GM23338 (cell line): Measurements from ENCODE around the gene USP20. TPM values are rescaled to one million over a fixed set of nuclear protein-coding genes. Genes with fewer than 3 reads are reported as not detected.

Experiments
- CREB1 ChIP-seq: fragments of 250-450 bp; sonication (Bioruptor Pico); IDR thresholded peaks from 2 replicates; pipeline ENCODE4 v1.5.0; 2020; ENCODE audit warnings: low read depth, mild to moderate bottlenecking, moderate library complexity
- CTCF ChIP-seq, 2 experiments: fragments of 200-600 bp in 1 of 2; sonication (generic) in 1 of 2; conservative IDR thresholded peaks; 2 replicates each; pipeline versions ENCODE4 v1.5.1 to v1.6.1; 2016 to 2017; ENCODE audit warnings: antibody characterized with exemption in 2 of 2, low read depth in 2 of 2, mild to moderate bottlenecking in 2 of 2, moderate library complexity in 1 of 2
- ETS1 ChIP-seq: IDR thresholded peaks from 2 replicates; pipeline ENCODE4 v1.6.1; 2016; ENCODE audit warnings: antibody characterized with exemption
- JUNB ChIP-seq: IDR thresholded peaks from one replicate; pipeline ENCODE4 v1.6.1; 2016; ENCODE audit warnings: antibody characterized with exemption; ENCODE audit not compliant: unreplicated experiment
- NANOG ChIP-seq: IDR thresholded peaks from 2 replicates; pipeline ENCODE4 v1.6.1; 2016; ENCODE audit warnings: antibody characterized with exemption, borderline replicate concordance
- POLR2AphosphoS5 ChIP-seq: IDR thresholded peaks from 2 replicates; pipeline ENCODE4 v1.6.1; 2016; ENCODE audit warnings: antibody characterized with exemption, low read depth
- STAT1 ChIP-seq: IDR thresholded peaks from one replicate; pipeline ENCODE4 v1.6.1; 2016; ENCODE audit warnings: antibody characterized with exemption; ENCODE audit not compliant: unreplicated experiment
- ZNF114 ChIP-seq: fragments of 250-450 bp; sonication (Bioruptor Pico); IDR thresholded peaks from 2 replicates; pipeline ENCODE4 v1.5.0; 2020; ENCODE audit warnings: mild to moderate bottlenecking, moderate library complexity
- ZNF331 ChIP-seq: fragments of 250-450 bp; sonication (Bioruptor Pico); IDR thresholded peaks from 2 replicates; pipeline ENCODE4 v1.5.0; 2020; ENCODE audit warnings: low read depth, mild to moderate bottlenecking, moderate library complexity
- polyA plus RNA-seq: library from polyadenylated mRNA; unstranded; fragments of >200 nt; fragmentation: Nextera tagmentation; extraction: Ambion mirVana; gene quantifications from 2 replicates; pipeline ENCODE4 v1.2.1, GENCODE V29; 2016
- total RNA-seq: library from RNA; depleted of rRNA; stranded (reverse); fragments of >200 nt; shearing (Covaris generic); gene quantifications from 2 replicates; pipeline ENCODE4 v1.2.3, GENCODE V29; 2014
- TF ChIP-seq, protein P1 (sequence below): fragments of 250-450 bp; sonication (Bioruptor Pico); IDR thresholded peaks from 2 replicates; pipeline ENCODE4 v1.5.0; 2020; ENCODE audit warnings: mild to moderate bottlenecking, moderate library complexity

Gene USP20
- total and polyA plus RNA-seq, 2 experiments from 2014 or later, result 10.4 to 13.0 TPM

DNA sequence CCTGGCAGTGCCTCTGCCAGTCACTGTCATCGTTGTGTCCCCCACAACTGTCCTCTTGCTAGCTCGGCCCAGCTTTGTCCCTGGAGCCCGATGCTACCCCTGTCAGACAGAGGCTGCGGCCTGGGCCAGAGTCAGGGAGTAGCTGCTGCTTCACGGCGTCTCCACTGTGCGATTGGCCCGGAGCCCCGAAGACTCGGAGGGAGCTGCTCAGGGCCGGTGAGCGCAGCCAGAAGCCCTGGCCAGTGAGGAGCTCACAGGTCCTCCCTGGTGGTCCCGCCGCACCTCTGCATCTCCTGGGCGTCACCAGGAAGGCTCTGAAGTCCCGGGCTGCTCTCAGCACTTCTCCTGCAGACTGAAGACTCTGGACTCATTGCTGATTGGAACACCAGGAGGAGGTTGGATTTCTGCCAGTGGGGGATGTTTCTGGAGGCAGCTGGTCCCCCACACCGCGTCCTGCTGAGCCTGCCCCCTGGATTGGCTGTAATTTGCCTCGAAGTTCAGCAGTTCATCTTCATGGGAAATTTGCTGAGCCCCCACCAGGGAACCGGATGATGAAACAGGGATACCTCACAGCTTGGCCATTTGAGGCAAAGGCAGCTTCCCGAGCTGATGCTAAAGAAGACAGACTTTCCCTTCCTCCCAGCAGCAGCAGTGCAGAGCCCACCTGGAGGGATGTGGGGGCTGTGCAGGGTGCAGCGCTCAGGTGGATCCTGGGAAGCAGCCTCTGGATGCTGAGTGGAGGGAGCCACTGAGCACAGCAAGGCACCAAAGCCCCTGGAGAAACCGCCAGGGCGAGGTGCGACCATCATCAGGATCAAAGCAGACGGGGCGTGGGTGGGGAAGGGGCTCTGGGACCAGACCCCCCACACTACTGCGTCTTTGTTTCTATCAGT is 45.6 kb downstream of the USP20 start (continued):
- TF ChIP-seq, protein P1, sequence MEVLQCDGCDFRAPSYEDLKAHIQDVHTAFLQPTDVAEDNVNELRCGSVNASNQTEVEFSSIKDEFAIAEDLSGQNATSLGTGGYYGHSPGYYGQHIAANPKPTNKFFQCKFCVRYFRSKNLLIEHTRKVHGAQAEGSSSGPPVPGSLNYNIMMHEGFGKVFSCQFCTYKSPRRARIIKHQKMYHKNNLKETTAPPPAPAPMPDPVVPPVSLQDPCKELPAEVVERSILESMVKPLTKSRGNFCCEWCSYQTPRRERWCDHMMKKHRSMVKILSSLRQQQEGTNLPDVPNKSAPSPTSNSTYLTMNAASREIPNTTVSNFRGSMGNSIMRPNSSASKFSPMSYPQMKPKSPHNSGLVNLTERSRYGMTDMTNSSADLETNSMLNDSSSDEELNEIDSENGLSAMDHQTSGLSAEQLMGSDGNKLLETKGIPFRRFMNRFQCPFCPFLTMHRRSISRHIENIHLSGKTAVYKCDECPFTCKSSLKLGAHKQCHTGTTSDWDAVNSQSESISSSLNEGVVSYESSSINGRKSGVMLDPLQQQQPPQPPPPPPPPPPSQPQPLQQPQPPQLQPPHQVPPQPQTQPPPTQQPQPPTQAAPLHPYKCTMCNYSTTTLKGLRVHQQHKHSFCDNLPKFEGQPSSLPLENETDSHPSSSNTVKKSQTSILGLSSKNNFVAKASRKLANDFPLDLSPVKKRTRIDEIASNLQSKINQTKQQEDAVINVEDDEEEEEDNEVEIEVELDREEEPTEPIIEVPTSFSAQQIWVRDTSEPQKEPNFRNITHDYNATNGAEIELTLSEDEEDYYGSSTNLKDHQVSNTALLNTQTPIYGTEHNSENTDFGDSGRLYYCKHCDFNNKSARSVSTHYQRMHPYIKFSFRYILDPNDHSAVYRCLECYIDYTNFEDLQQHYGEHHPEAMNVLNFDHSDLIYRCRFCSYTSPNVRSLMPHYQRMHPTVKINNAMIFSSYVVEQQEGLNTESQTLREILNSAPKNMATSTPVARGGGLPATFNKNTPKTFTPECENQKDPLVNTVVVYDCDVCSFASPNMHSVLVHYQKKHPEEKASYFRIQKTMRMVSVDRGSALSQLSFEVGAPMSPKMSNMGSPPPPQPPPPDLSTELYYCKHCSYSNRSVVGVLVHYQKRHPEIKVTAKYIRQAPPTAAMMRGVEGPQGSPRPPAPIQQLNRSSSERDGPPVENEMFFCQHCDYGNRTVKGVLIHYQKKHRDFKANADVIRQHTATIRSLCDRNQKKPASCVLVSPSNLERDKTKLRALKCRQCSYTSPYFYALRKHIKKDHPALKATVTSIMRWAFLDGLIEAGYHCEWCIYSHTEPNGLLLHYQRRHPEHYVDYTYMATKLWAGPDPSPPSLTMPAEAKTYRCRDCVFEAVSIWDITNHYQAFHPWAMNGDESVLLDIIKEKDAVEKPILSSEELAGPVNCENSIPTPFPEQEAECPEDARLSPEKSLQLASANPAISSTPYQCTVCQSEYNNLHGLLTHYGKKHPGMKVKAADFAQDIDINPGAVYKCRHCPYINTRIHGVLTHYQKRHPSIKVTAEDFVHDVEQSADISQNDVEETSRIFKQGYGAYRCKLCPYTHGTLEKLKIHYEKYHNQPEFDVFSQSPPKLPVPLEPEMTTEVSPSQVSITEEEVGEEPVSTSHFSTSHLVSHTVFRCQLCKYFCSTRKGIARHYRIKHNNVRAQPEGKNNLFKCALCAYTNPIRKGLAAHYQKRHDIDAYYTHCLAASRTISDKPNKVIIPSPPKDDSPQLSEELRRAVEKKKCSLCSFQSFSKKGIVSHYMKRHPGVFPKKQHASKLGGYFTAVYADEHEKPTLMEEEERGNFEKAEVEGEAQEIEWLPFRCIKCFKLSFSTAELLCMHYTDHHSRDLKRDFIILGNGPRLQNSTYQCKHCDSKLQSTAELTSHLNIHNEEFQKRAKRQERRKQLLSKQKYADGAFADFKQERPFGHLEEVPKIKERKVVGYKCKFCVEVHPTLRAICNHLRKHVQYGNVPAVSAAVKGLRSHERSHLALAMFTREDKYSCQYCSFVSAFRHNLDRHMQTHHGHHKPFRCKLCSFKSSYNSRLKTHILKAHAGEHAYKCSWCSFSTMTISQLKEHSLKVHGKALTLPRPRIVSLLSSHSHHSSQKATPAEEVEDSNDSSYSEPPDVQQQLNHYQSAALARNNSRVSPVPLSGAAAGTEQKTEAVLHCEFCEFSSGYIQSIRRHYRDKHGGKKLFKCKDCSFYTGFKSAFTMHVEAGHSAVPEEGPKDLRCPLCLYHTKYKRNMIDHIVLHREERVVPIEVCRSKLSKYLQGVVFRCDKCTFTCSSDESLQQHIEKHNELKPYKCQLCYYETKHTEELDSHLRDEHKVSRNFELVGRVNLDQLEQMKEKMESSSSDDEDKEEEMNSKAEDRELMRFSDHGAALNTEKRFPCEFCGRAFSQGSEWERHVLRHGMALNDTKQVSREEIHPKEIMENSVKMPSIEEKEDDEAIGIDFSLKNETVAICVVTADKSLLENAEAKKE (CRISPR knock-in tag), result no peak
- no peak for TF ChIP-seq ETS1
- no peak for TF ChIP-seq STAT1
- TF ChIP-seq ZNF114 (CRISPR knock-in tag), result no peak
- no peak for TF ChIP-seq CREB1 (CRISPR knock-in tag)
- TF ChIP-seq CTCF (conservative IDR thresholded peaks at IDR 0.05; ENCODE audit: low read depth in 2 of 2), result no peak
- no peak for TF ChIP-seq ZNF331
- TF ChIP-seq NANOG, result no peak
- no peak for TF ChIP-seq POLR2AphosphoS5
- no peak for TF ChIP-seq JUNB
